Neural crest cell (in vitro differentiated cells): ENCODE results near the gene TMCC2. TPM values are rescaled to one million over a fixed set of nuclear protein-coding genes. Genes with fewer than 3 reads are reported as not detected.

Experiments used
- DNase-seq: peaks from one replicate; pipeline ENCODE4 v3.0.0; 2021; ENCODE audit warnings: low read depth, mixed read lengths, low spot score
- H3K27ac Mint-ChIP-seq: one replicate; pipeline ENCODE4 v1.8.0; 2021; ENCODE audit warnings: mild to moderate bottlenecking, mixed read lengths; ENCODE audit not compliant: unreplicated experiment
- H3K27me3 Mint-ChIP-seq: 2 replicates; pipeline ENCODE4 v1.8.0; 2021; ENCODE audit warnings: low read depth, mild to moderate bottlenecking, mixed read lengths
- H3K36me3 Mint-ChIP-seq: 2 replicates; pipeline ENCODE4 v1.8.0; 2021; ENCODE audit warnings: low read depth, mild to moderate bottlenecking, mixed read lengths
- H3K4me1 Mint-ChIP-seq: 2 replicates; pipeline ENCODE4 v1.8.0; 2021; ENCODE audit warnings: mixed read lengths
- H3K4me3 Mint-ChIP-seq: one replicate; pipeline ENCODE4 v1.8.0; 2021; ENCODE audit warnings: mild to moderate bottlenecking, mixed read lengths
- H3K9me3 Mint-ChIP-seq: 2 replicates; pipeline ENCODE4 v1.8.0; 2021; ENCODE audit warnings: mixed read lengths
- total RNA-seq: library from RNA; stranded (reverse); gene quantifications from 2 replicates; pipeline ENCODE4 v1.2.1, GENCODE V29; 2021
- TF ChIP-seq, protein P1 (sequence below): fragments of 200-600 bp; sonication (generic); conservative IDR thresholded peaks from 2 replicates; pipeline ENCODE4 v1.5.0; 2021; ENCODE audit warnings: antibody characterized with exemption, mild to moderate bottlenecking

The TMCC2 gene
- total RNA-seq, 1 donor from 2014 or later: 16.1 TPM

DNA sequence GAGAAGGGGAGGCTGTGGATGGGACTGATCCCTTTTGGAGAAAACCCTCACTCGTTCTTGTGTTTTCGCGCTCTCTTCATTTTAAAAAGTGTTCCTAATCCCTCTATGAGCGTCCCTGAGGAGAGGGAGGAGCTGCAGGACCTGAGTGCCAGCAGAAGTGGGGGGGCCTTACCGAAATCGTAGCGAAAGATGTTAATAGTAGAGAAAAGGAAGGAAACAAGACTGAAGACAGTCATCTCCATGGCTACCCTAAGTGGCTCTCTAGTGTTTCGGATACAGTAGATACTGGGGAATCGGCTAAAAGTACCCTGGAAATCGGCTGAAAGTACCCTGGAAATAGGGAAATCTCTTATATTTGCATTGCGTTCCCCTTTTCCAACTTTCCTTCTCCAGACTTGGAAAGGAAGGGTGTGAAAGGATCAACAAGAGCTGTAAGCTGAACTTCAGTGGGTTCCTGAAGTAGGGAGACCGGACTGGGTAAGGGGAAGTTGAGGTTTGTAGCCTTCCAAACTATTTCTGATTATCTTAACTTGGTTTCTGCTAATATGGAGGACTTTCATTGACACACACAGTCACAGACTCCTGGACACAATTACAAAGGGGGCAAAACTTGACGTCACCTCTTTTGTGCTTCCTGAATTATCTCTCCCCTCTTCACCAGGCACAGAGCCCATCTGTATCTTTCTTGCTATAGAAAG lies 15.8 kb upstream of the TMCC2 start:
- no peaks in the 10 kb centered on the region for H3K36me3 Mint-ChIP-seq
- peak overlapping the region; percentile 94 for H3K4me3 Mint-ChIP-seq
- peaks cover 10% of the 10 kb centered on the region for H3K27me3 Mint-ChIP-seq
- H3K4me1 Mint-ChIP-seq: peaks cover 26% of the 10 kb centered on the region
- no peaks in the 10 kb centered on the region for H3K9me3 Mint-ChIP-seq
- H3K27ac Mint-ChIP-seq: peak overlapping the region; percentile 95
- DNase-seq: no peak
- TF ChIP-seq, protein P1, sequence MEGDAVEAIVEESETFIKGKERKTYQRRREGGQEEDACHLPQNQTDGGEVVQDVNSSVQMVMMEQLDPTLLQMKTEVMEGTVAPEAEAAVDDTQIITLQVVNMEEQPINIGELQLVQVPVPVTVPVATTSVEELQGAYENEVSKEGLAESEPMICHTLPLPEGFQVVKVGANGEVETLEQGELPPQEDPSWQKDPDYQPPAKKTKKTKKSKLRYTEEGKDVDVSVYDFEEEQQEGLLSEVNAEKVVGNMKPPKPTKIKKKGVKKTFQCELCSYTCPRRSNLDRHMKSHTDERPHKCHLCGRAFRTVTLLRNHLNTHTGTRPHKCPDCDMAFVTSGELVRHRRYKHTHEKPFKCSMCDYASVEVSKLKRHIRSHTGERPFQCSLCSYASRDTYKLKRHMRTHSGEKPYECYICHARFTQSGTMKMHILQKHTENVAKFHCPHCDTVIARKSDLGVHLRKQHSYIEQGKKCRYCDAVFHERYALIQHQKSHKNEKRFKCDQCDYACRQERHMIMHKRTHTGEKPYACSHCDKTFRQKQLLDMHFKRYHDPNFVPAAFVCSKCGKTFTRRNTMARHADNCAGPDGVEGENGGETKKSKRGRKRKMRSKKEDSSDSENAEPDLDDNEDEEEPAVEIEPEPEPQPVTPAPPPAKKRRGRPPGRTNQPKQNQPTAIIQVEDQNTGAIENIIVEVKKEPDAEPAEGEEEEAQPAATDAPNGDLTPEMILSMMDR: no peak

DNA sequence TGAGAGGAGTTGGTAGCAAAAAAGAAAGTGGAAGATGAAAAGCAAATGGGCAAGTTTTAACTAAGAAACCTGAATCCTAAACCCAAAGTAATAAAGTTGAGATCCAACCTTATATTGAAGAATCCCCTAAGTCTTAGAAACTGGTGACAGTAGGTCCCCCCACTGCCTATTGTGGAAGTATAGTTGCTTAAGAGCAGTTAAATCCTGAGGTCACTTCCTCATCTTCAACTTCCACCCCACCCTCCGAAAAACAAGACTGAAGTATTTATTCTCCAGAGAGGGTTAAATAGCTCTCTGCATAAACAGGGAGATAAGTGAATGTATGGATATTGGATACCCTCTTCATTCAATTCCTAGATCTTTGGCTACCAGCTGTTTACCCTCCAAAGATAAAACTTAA lies 13.0 kb upstream of the TMCC2 start:
- H3K27me3 Mint-ChIP-seq: peaks cover 10% of the 10 kb centered on the region
- no peaks in the 10 kb centered on the region for H3K9me3 Mint-ChIP-seq
- TF ChIP-seq, protein P1: no peak
- H3K36me3 Mint-ChIP-seq: no peaks in the 10 kb centered on the region
- H3K27ac Mint-ChIP-seq: no peak overlapping the region
- H3K4me1 Mint-ChIP-seq: peaks cover 19% of the 10 kb centered on the region
- H3K4me3 Mint-ChIP-seq: no peak overlapping the region
- no peak for DNase-seq

- H3K4me3 Mint-ChIP-seq: no peak overlapping the region
- no peak overlapping the region for H3K27ac Mint-ChIP-seq
- peaks cover 10% of the 10 kb centered on the region for H3K27me3 Mint-ChIP-seq
- no peak for DNase-seq
- H3K36me3 Mint-ChIP-seq: no peaks in the 10 kb centered on the region
- TF ChIP-seq, protein P1: no peak
- no peaks in the 10 kb centered on the region for H3K9me3 Mint-ChIP-seq
- peaks cover 6% of the 10 kb centered on the region for H3K4me1 Mint-ChIP-seq
Measured at GRCh38 chr1:205216588-205216987, 11.2 kb upstream of the TMCC2 start.

DNA sequence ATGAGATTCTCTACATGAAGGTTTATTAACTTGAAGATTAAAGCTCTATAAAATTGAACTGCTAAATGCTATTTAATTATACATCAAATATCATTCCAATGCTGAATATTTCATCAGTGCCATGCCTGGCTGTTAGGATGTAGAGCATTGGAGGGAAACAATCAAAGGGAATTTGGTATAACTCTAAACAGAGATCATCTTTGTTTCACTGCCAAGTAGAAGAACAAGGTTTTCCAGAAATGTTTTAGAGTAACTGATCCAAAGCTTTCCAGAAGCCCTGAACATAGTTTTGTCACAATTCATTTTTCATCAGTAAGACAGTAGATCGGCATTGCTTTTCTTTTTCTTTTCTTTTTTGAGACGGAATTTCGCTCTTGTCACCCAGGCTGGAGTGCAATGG lies 10.3 kb upstream of the TMCC2 start:
- Mint-ChIP-seq H3K4me3 (no peak overlapping the region), H3K36me3 (no peaks in the 10 kb centered on the region), H3K9me3 (no peaks in the 10 kb centered on the region), H3K27me3 (peaks cover 10% of the 10 kb centered on the region), H3K27ac (no peak overlapping the region), H3K4me1 (peaks cover 3% of the 10 kb centered on the region)
- no peak for DNase-seq
- TF ChIP-seq, protein P1: no peak

- TF ChIP-seq, protein P1: no peak
Measured at GRCh38 chr1:205220421-205220820, 7.3 kb upstream of the TMCC2 start.

More at GRCh38 chr1:205220421-205220820, 7.3 kb upstream of the TMCC2 start:
- Mint-ChIP-seq H3K36me3 (no peaks in the 10 kb centered on the region), H3K4me1 (peaks cover 3% of the 10 kb centered on the region), H3K27ac (no peak overlapping the region), H3K4me3 (no peak overlapping the region), H3K9me3 (no peaks in the 10 kb centered on the region), H3K27me3 (peaks cover 2% of the 10 kb centered on the region)
- no peak for DNase-seq
